NCI-H1105 treated with DMSO at 0.1 percent for 48 hours (cell line): ENCODE measurements around the gene ZNF385B.

ENCODE experiments used
- DNase-seq: peaks from one replicate; lab custom pipeline; 2025; lab: John Stamatoyannopoulos, UW

ZNF385B gene

DNA sequence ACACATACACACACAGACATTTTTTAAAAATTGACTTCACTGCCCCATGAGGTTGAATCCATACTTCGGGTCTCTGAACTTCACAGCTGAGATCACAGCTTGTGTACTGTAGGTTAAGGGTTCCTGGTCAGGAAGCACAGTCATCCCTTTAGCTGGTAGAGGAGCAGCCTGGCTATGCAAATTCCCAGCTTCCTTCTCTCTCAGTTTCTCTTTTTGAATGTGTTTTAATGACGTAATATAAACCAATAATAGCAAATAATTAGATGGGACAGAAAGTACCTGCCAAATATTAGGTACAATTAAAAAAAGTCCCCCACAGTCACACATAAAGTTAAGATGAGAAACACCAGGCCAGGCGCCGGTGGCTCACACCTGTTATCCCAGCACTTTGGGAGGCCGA lies 178.7 kb downstream of the ZNF385B start:
- no peak for DNase-seq

GRCh38 chr2:179677746-179678505 lies 183.5 kb downstream of the ZNF385B start:
- DNase-seq = no peak

DNA sequence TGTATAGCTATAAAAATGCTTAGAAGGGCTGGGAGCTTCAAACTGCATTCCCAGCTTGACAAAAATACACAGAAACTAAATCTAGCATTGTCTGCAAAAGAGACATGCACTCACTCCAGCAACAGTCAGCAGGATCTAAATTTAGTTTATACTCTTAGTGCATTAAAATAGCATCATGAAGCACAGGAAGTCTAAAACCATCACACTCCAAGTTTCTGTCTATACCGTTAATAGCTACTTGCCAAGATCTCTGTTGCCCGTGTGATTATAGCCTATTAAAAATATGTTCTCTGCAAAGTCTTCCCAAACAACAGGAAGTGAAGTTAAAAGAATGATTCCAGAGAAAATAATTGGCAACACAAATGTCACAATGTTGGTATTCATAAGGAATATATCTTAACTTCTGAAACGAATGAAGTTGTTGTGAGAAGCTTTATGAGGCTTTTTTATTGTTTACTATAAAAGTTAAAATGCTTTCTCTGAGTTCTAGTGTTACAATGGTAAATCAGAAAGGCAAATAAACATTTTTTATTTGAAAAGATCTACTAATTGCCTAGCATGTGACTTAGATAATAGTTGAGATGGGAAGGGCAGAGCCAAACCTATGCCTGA lies 184.2 kb downstream of the ZNF385B start:
- DNase-seq = no peak

DNA sequence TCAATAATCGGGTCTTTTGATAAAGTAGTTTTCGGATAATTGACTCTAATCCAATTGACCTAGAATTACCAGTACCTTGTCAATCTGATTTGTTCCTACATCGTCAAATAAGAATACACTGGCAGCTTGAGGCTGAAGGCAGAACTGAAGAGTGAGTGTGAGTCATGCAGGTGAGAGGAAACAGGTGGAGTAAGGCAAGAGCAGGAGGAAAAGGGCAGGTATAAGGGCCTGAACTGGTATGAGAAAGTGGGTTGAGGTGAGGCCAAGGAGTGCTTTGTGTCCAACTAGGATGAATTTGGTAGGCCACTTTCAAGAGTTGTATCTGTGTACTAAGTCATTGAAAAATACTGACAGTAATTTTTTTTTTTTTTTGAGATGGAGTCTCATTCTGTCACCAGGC lies 186.0 kb downstream of the ZNF385B start:
- no peak for DNase-seq

DNA sequence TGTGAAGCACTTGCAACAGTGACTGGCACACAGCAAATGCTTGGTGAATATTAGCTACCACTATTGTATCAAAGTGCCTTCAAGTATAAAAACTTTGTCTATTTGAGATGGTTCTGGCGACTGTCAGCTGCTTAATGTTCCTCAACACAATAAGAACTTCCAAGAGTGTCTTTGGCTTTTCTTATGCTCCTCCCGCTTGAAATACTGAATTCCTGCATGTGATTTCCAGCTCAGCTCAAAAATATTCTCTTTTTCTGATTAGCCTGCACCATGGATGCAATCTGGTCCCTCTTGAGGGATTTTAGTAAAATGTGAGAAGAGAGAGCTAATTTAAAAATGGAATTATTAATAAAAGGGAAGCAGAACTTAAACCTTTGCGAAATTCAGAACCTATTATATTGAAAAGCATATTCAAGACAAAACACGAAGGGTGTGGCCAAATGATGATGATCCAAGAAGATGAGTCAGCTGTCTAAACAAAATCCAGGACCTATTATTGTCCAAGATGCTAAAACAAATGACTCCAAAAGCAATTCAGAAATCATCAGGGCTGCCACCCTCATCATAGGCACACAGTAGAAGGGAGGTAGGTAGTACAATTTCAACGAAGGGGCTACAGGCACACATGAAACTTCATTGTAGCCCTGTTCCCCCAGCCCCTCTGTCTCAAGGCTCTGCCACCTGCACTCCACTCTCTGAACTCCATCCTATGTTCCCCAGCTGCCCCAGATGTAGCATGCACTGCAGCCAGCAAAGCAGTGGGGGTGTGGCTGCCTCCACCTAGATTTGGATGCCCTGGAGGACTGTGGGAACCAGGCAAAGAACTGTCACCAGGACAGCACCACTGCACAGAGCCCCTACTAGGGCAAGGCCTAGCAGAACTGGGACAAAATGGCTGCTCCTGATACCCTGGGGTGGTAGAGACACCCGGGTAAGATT lies 190.1 kb downstream of the ZNF385B start:
- no peak for DNase-seq

- no peak for DNase-seq
These were observed 192.2 kb downstream of the ZNF385B start for GRCh38 chr2:179669196-179669595.

DNA sequence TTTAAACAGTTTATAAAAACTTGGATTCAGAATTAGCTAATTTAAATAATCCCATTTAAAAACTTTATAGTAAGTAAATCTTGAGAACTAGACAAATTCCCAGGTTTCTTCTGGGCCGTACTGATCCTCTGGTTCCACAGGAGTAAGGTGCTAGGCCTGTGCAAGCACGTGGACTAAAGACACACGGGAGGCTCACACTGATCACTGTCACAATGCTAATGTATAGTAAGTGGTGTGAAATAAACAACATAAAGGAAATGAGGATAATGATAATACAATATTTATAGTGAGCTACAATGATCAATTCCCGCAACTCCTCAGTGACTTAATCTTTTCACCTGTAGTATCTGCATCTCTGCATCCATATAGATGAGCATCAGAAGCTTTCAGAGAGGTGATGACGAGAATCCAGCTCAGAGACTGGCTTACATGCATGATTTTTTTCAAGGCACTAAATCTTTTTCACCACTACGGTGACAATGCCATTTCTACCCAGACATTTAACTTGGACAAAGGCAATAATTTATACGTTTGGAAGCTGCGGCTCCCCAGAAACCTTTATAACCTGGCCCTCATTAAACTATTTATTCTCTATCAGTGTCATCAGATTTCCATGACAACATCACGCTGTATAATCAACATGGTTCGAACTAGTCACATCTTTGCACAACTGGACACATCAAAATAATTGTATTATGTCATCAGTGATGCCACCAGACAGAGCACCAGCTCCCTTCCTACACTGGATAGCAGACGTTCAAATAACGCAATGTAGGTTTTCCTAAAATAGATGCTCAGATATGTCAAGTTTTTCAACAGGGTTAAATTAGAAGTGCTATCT lies 196.2 kb downstream of the ZNF385B start:
- DNase-seq = no peak

DNA sequence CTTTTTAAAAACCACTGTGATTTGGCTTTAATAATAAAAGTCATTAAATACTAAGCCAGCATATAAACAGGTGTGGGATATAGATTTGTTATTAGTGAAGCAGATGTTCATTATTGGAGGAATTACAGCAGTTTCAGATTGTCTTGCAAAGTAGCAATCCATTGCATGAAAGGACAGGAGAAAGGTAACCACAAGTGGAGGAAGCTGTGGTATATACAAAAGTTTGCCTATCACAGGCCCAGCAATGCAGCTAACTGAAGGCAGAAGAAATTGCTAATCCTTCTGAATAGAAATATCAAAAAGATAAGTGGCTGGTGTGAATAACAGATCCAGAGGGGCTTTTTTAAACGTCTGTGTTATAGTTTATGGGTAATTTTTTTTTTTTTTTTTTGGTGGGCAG lies 199.4 kb downstream of the ZNF385B start:
- no peak for DNase-seq

- no peak for DNase-seq
These were observed 204.3 kb downstream of the ZNF385B start for GRCh38 chr2:179657068-179657595.

GRCh38 chr2:179655627-179656026 lies 205.8 kb downstream of the ZNF385B start:
- DNase-seq = no peak

DNA sequence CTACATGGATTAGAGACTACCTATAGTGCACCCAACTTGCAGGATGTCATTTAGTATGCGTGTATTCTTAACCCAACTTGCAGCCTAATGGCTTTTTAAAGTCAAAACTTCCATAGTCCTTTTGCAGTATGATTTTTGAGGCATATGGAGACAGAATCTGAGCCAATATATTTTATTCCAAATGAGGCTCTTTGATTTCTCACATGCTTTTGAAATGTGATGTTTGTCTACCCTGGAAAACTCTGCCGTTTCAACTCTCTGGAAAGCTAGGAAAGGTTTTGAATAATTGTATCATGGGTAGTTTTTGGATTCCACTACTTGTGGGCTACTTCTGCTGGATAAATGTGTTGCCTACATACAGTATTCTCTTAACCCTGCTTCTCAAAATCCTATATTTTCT lies 206.6 kb downstream of the ZNF385B start:
- DNase-seq = no peak

DNA sequence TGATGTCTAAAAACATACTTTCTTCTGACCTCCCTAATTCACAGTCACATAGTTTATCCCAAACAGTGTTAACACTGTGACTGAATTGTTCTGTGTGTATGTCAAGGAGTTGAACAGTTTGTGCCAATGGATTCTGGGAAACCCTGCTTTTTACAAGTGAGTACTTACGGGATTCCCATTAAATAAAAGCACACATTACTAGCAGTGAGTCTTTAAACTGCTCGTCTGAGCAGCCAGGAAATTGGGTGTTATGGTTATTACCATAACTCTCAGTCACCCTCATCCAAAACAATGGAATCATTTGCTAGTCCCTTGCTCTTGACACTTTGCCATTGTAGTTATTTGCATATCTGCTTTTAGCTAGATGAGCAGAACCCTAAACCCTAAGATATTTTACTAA lies 209.1 kb downstream of the ZNF385B start:
- no peak for DNase-seq

- DNase-seq = no peak
These were observed 211.0 kb downstream of the ZNF385B start for GRCh38 chr2:179650420-179650819.

- no peak for DNase-seq
These were observed 214.4 kb downstream of the ZNF385B start for GRCh38 chr2:179646862-179647587.

DNA sequence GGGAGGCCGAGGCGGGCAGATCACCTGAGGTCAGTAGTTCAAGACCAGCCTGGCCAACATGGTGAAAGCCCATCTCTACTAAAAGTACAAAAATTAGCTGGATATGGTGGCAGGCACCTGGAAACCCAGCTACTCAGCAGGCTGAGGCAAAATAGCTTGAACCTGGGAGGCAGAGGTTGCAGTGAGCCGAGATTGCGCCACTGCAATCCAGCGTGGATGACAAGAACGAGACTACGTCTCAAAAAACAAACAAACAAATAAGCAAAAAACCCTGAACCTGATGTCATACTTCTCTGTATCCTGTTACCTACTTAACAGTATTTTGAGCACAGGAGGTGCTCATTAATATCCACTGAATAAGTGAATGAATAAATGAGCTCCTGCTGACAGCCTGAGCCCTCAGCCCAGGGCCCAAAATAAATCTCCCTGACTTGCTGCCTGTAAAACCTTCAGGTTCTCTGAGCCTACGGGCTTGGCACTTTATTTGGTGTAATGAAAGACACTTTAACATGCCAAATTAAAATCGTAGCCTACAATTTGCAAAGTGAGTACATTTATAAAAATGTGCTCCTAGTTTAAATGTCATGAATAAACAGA lies 215.1 kb downstream of the ZNF385B start:
- DNase-seq = no peak

- DNase-seq = no peak
These were observed 216.4 kb downstream of the ZNF385B start for GRCh38 chr2:179645047-179645446.

DNA sequence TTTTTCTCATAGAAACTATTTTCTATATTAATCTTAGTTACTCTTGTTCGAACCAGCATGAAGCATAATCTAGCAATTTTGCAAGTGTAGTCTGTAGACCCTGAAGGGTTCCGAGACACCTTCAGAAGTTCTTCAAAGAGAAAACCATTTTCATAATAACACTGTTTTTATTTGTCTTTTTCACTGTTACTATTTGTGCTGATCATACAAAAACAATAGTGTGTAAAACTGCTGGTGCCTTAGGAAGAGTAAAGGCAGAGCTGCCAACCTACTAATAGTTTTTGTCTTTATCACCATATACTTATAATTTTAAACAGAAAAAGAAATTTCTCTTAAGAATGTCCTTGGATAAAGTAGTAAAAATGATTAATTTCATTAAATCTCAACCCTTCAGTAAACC lies 218.9 kb downstream of the ZNF385B start:
- DNase-seq = no peak

DNA sequence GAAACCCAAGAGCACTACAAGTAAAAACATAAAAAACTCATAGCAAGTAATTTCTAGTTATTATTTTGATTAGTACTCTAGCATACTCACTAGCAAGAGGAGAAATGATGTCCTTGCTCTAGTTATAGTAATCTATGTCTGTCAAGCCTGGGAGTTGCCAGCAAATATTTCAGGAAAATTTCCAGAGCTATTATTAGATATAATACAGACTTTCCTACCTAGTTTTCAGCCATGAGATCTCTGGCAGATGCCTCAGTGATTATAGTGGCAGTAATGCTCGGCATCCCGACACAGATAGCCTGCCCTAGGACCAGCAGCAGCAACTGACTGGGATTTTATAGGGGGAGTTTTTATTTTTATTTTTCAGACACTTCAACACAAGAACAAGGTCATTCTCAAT lies 224.4 kb downstream of the ZNF385B start:
- no peak for DNase-seq

GRCh38 chr2:179636100-179636980 lies 225.1 kb downstream of the ZNF385B start:
- DNase-seq = no peak
